GM21423 (cell line): ENCODE measurements around the gene CAMK1D.

Experiments
- ATAC-seq: cut with Tn5 transposase; IDR thresholded peaks from one replicate; pipeline ENCODE4 v1.9.1; 2021; ENCODE audit warnings: mild to moderate bottlenecking, moderate library complexity; ENCODE audit not compliant: unreplicated experiment

The CAMK1D gene

GRCh38 chr10:12397941-12398340 lies 48.6 kb downstream of the CAMK1D start:
- no peak for ATAC-seq

- no peak for ATAC-seq
Observed at GRCh38 chr10:12400266-12400931, 51.1 kb downstream of the CAMK1D start.

GRCh38 chr10:12401466-12401865 lies 52.1 kb downstream of the CAMK1D start:
- no peak for ATAC-seq

GRCh38 chr10:12403119-12403518 lies 53.8 kb downstream of the CAMK1D start:
- ATAC-seq, result no peak

- ATAC-seq, result no peak
Observed at GRCh38 chr10:12405342-12406320, 56.3 kb downstream of the CAMK1D start.

GRCh38 chr10:12406764-12407400 lies 57.5 kb downstream of the CAMK1D start:
- ATAC-seq, result no peak

GRCh38 chr10:12408472-12408871 lies 59.1 kb downstream of the CAMK1D start:
- no peak for ATAC-seq

- ATAC-seq, result no peak
Observed at GRCh38 chr10:12409161-12409560, 59.8 kb downstream of the CAMK1D start.

- ATAC-seq, result no peak
Observed at GRCh38 chr10:12409613-12410012, 60.3 kb downstream of the CAMK1D start.

- peak; percentile 76 for ATAC-seq
Observed at GRCh38 chr10:12412666-12413368, 63.5 kb downstream of the CAMK1D start.

GRCh38 chr10:12413369-12413711 lies 64.0 kb downstream of the CAMK1D start:
- no peak for ATAC-seq

GRCh38 chr10:12414278-12414989 lies 65.1 kb downstream of the CAMK1D start:
- no peak for ATAC-seq

GRCh38 chr10:12416344-12417050 lies 67.2 kb downstream of the CAMK1D start:
- ATAC-seq, result no peak

- no peak for ATAC-seq
Observed at GRCh38 chr10:12417331-12417730, 68.0 kb downstream of the CAMK1D start.

- no peak for ATAC-seq
Observed at GRCh38 chr10:12418000-12418399, 68.7 kb downstream of the CAMK1D start.

GRCh38 chr10:12418725-12419261 lies 69.4 kb downstream of the CAMK1D start:
- ATAC-seq, result no peak

GRCh38 chr10:12419262-12419847 lies 70.0 kb downstream of the CAMK1D start:
- ATAC-seq, result no peak

- no peak for ATAC-seq
Observed at GRCh38 chr10:12420530-12421120, 71.3 kb downstream of the CAMK1D start.

- ATAC-seq, result no peak
Observed at GRCh38 chr10:12422189-12422588, 72.8 kb downstream of the CAMK1D start.
